Neuronal stem cell (in vitro differentiated cells): Measurements from ENCODE around the gene GDAP1L1.
A peak's percentile ranks its signal among the peaks of the same experiment; 100 is the strongest.

Source experiments
- DNase-seq: peaks from one replicate; pipeline ENCODE4 v3.0.0-alpha.2; 2013; ENCODE audit warnings: low spot score
- H2AFZ ChIP-seq: one replicate; pipeline ENCODE4 v1.6.1; 2013; ENCODE audit warnings: mild to moderate bottlenecking, low read length, inconsistent platforms
- H2AK5ac ChIP-seq: 2 replicates; pipeline ENCODE4 v1.6.1; 2013; ENCODE audit warnings: low read depth, mild to moderate bottlenecking, inconsistent platforms, low read length, moderate library complexity, mixed read lengths
- H2BK120ac ChIP-seq: 2 replicates; pipeline ENCODE4 v1.6.1; 2013; ENCODE audit warnings: low read depth, mild to moderate bottlenecking, inconsistent platforms, low read length, moderate library complexity, mixed read lengths
- H2BK12ac ChIP-seq: one replicate; pipeline ENCODE4 v1.6.1; 2013; ENCODE audit warnings: low read length, inconsistent platforms
- H2BK15ac ChIP-seq: 2 replicates; pipeline ENCODE4 v1.6.1; 2013; ENCODE audit warnings: mild to moderate bottlenecking, low read length, inconsistent platforms, mixed read lengths
- H2BK5ac ChIP-seq: one replicate; pipeline ENCODE4 v1.6.1; 2013; ENCODE audit warnings: inconsistent platforms, mild to moderate bottlenecking, low read length, moderate library complexity
- H3K14ac ChIP-seq: one replicate; pipeline ENCODE4 v1.6.1; 2013; ENCODE audit warnings: low read length, inconsistent platforms
- H3K18ac ChIP-seq: 2 replicates; pipeline ENCODE4 v1.6.1; 2013; ENCODE audit warnings: low read length, inconsistent platforms
- H3K23ac ChIP-seq: 2 replicates; pipeline ENCODE4 v1.6.1; 2013; ENCODE audit warnings: low read depth, mild to moderate bottlenecking, mixed read lengths, low read length, inconsistent platforms; ENCODE audit not compliant: poor library complexity
- H3K27ac ChIP-seq: replicated peaks from 3 replicates; pipeline ENCODE4 v1.5.1; 2013; ENCODE audit warnings: low read length, inconsistent platforms
- H3K27me3 ChIP-seq, 3 experiments: 2 replicates each; pipeline ENCODE4 v1.6.1; 2013; ENCODE audit warnings: low read length in 3 of 3, mild to moderate bottlenecking in 2 of 3, inconsistent platforms in 1 of 3, low read depth in 1 of 3, mixed read lengths in 1 of 3, moderate library complexity in 1 of 3; ENCODE audit not compliant: control insufficient read depth in 3 of 3, insufficient read depth in 3 of 3
- H3K36me3 ChIP-seq, 2 donors: replicated peaks in 1 of 2; 2 replicates each; pipeline ENCODE4 v1.6.1; 2013; ENCODE audit warnings: low read length in 2 of 2; ENCODE audit not compliant: control insufficient read depth in 2 of 2, insufficient read depth in 2 of 2
- H3K4ac ChIP-seq: 2 replicates; pipeline ENCODE4 v1.6.1; 2013; ENCODE audit warnings: inconsistent platforms, mild to moderate bottlenecking, low read length, moderate library complexity
- H3K4me1 ChIP-seq, 2 donors: 1 replicate in 1 of 2; 2 replicates in 1 of 2; pipeline ENCODE4 v1.6.1; 2013; ENCODE audit warnings: low read length in 2 of 2, low read depth in 1 of 2; ENCODE audit not compliant: control insufficient read depth in 2 of 2, insufficient read depth in 1 of 2
- H3K4me2 ChIP-seq: one replicate; pipeline ENCODE4 v1.6.1; 2013; ENCODE audit warnings: mild to moderate bottlenecking, low read length, inconsistent platforms; ENCODE audit not compliant: insufficient read depth, poor library complexity, severe bottlenecking
- H3K4me3 ChIP-seq, 2 donors: 2 replicates each; pipeline ENCODE4 v1.5.1; 2013; ENCODE audit warnings: low read length in 2 of 2, mild to moderate bottlenecking in 2 of 2, inconsistent platforms in 1 of 2, moderate library complexity in 1 of 2
- H3K79me1 ChIP-seq: one replicate; pipeline ENCODE4 v1.6.1; 2013; ENCODE audit warnings: low read depth, mild to moderate bottlenecking, inconsistent platforms, low read length, moderate library complexity
- H3K9ac ChIP-seq: one replicate; pipeline ENCODE4 v1.6.1; 2013; ENCODE audit warnings: mild to moderate bottlenecking, low read depth, low read length, inconsistent platforms; ENCODE audit not compliant: poor library complexity
- H3K9me3 ChIP-seq, 2 donors: replicated peaks in 1 of 2; 2 replicates each; pipeline versions ENCODE3 to v1.6.1; 2013; ENCODE audit warnings: low read length in 2 of 2, mild to moderate bottlenecking in 2 of 2, inconsistent platforms in 1 of 2, low read depth in 1 of 2, mixed read lengths in 1 of 2, moderate library complexity in 1 of 2; ENCODE audit not compliant: control insufficient read depth in 2 of 2, insufficient read depth in 1 of 2
- H4K8ac ChIP-seq: one replicate; pipeline ENCODE4 v1.6.1; 2013; ENCODE audit warnings: low read depth, mild to moderate bottlenecking, inconsistent platforms, low read length, moderate library complexity
- H4K91ac ChIP-seq: one replicate; pipeline ENCODE4 v1.6.1; 2013; ENCODE audit warnings: low read length, low read depth, mild to moderate bottlenecking, inconsistent platforms; ENCODE audit not compliant: poor library complexity
- WGBS, 2 donors: extraction: QIAGEN DNeasy Blood & Tissue Kit; methylation state at CpG; one replicate each; pipeline ENCODE4 v1.1.7; 2013; ENCODE audit warnings: missing lambda C conversion rate in 2 of 2, mixed read lengths in 1 of 2; ENCODE audit not compliant: insufficient read length in 2 of 2, insufficient replicate concordance in 1 of 2; ENCODE audit errors: extremely low coverage in 2 of 2; 5-methylcytosine and 5-hydroxymethylcytosine counted together

Gene GDAP1L1

GRCh38 chr20:44222633-44223368 lies 24.3 kb upstream of the GDAP1L1 start:
- no peaks in the 10 kb centered on the region for H3K9me3 ChIP-seq
- H3K9ac ChIP-seq: no peak overlapping the region
- no peak overlapping the region for H2AK5ac ChIP-seq
- H4K91ac ChIP-seq: no peak overlapping the region
- H2BK12ac ChIP-seq: no peak overlapping the region
- no peak for DNase-seq
- H3K36me3 ChIP-seq: no peaks in the 10 kb centered on the region
- H3K79me1 ChIP-seq: no peaks in the 10 kb centered on the region
- no peaks in the 10 kb centered on the region for H3K27me3 ChIP-seq
- H3K27ac ChIP-seq: no peak overlapping the region
- peaks cover 0 to 11% of the 10 kb centered on the region in 2 donors for H3K4me1 ChIP-seq
- no peak overlapping the region for H2BK15ac ChIP-seq
- no peak overlapping the region for H3K23ac ChIP-seq
- no peak overlapping the region for H3K4me3 ChIP-seq
- no peak overlapping the region for H3K4me2 ChIP-seq
- no CpG with 5 or more reads among the region's 7 CpGs for WGBS, 2 donors
- H2BK5ac ChIP-seq: no peak overlapping the region
- no peak overlapping the region for H3K4ac ChIP-seq
- H3K18ac ChIP-seq: no peak overlapping the region
- no peak overlapping the region for H3K14ac ChIP-seq
- H4K8ac ChIP-seq: no peak overlapping the region
- H2AFZ ChIP-seq: no peak overlapping the region
- no peak overlapping the region for H2BK120ac ChIP-seq

- DNase-seq: no peak
- no peak overlapping the region for H2BK120ac ChIP-seq
- H3K23ac ChIP-seq: no peak overlapping the region
- no peak overlapping the region for H4K91ac ChIP-seq
- no peak overlapping the region for H3K18ac ChIP-seq
- no peak overlapping the region for H3K4ac ChIP-seq
- no CpG with 5 or more reads among the region's 5 CpGs for WGBS, 2 donors
- H2BK12ac ChIP-seq: no peak overlapping the region
- no peaks in the 10 kb centered on the region for H3K79me1 ChIP-seq
- peak overlapping the region; percentile 16 for H3K9ac ChIP-seq
- H3K4me1 ChIP-seq: peaks cover 0 to 11% of the 10 kb centered on the region in 2 donors
- H3K4me3 ChIP-seq: no peak overlapping the region
- H3K36me3 ChIP-seq: no peaks in the 10 kb centered on the region
- no peak overlapping the region for H2AK5ac ChIP-seq
- no peak overlapping the region for H2AFZ ChIP-seq
- H3K9me3 ChIP-seq: no peaks in the 10 kb centered on the region
- H2BK5ac ChIP-seq: no peak overlapping the region
- H4K8ac ChIP-seq: no peak overlapping the region
- H2BK15ac ChIP-seq: no peak overlapping the region
- no peak overlapping the region for H3K27ac ChIP-seq
- H3K14ac ChIP-seq: no peak overlapping the region
- H3K4me2 ChIP-seq: no peak overlapping the region
- no peaks in the 10 kb centered on the region for H3K27me3 ChIP-seq
Measured at GRCh38 chr20:44223721-44224120, 23.4 kb upstream of the GDAP1L1 start.

GRCh38 chr20:44224637-44225036 lies 22.5 kb upstream of the GDAP1L1 start:
- Histone ChIP-seq H4K8ac (no peak overlapping the region), H3K14ac (no peak overlapping the region), H3K79me1 (no peaks in the 10 kb centered on the region), H3K27ac (no peak overlapping the region), H4K91ac (no peak overlapping the region), H2AK5ac (no peak overlapping the region), H2BK5ac (no peak overlapping the region), H3K27me3 (no peaks in the 10 kb centered on the region), H3K18ac (no peak overlapping the region), H3K9me3 (no peaks in the 10 kb centered on the region), H3K4ac (no peak overlapping the region), H2BK15ac (no peak overlapping the region), H3K4me3 (no peak overlapping the region), H2AFZ (no peak overlapping the region), H2BK12ac (no peak overlapping the region), H3K36me3 (no peaks in the 10 kb centered on the region), H3K9ac (no peak overlapping the region), H3K23ac (no peak overlapping the region), H3K4me2 (no peak overlapping the region), H2BK120ac (no peak overlapping the region), H3K4me1 (peaks cover 0 to 3% of the 10 kb centered on the region in 2 donors)
- DNase-seq: no peak
- no CpG with 5 or more reads among the region's 5 CpGs for WGBS, 2 donors

- no peak overlapping the region for H2AK5ac ChIP-seq
- H3K79me1 ChIP-seq: no peaks in the 10 kb centered on the region
- H2BK12ac ChIP-seq: no peak overlapping the region
- no peaks in the 10 kb centered on the region for H3K36me3 ChIP-seq
- H3K9me3 ChIP-seq: no peaks in the 10 kb centered on the region
- H4K91ac ChIP-seq: no peak overlapping the region
- no peak overlapping the region for H2AFZ ChIP-seq
- no peak overlapping the region for H2BK15ac ChIP-seq
- no peak overlapping the region for H2BK5ac ChIP-seq
- H3K23ac ChIP-seq: no peak overlapping the region
- H3K4me1 ChIP-seq: peaks cover 5 to 10% of the 10 kb centered on the region in 2 donors
- no peak overlapping the region for H4K8ac ChIP-seq
- H2BK120ac ChIP-seq: no peak overlapping the region
- peak overlapping the region; percentile 38 for H3K14ac ChIP-seq
- H3K4me2 ChIP-seq: no peak overlapping the region
- peaks cover 0 to 3% (median 0%) of the 10 kb centered on the region in 3 experiments for H3K27me3 ChIP-seq
- H3K4ac ChIP-seq: no peak overlapping the region
- no peak overlapping the region for H3K9ac ChIP-seq
- DNase-seq: no peak
- no peak overlapping the region for H3K18ac ChIP-seq
- WGBS, 2 donors: no CpG with 5 or more reads among the region's 17 CpGs
- H3K27ac ChIP-seq: no peak overlapping the region
- H3K4me3 ChIP-seq: no peak overlapping the region
Measured at GRCh38 chr20:44228465-44229258, 18.4 kb upstream of the GDAP1L1 start.
